ENCODE data around the gene FBXO39.
A peak's percentile ranks its signal among the peaks of the same experiment; 100 is the strongest.
"Not testable (repeated sequence)": the region's sequence is repeated elsewhere in the genome, so short reads cannot be mapped to it uniquely, and the experiment has no call there.

Gene FBXO39

DNA sequence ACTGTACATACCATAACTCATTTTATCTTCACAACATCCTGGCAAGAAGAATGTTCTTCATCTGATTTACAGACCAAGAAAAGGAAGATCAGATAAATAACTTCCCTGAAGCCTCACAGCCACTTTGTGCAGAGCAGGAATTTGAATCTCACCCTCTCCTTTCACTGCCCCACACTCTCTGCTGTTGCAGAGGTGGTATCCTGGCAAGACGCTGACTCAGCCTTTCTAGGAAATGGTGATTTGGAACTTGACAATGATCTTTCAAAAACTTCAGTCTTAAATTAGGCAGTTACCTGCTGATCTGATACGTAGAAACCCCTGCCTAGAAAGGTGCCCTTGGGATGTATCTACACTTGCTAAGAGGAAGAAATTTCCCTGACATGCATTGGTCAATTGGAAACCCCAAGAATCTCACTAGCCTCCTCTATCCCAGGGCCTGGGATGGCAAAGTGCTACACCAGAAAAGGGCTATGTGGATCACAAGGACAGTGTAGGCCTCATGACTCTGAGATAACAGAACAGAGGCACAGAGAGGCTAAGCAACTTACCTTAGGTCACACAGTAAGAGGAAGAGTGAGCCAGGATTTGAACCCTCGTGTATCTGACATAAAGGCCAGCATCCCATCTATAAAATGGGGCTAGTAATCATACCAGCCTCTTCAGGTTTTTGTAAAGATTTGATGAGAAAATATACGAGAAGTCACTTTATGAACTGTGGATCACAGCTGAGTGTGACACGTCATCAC lies 17.9 kb downstream of the FBXO39 start:
- DNase-seq: no peak

DNA sequence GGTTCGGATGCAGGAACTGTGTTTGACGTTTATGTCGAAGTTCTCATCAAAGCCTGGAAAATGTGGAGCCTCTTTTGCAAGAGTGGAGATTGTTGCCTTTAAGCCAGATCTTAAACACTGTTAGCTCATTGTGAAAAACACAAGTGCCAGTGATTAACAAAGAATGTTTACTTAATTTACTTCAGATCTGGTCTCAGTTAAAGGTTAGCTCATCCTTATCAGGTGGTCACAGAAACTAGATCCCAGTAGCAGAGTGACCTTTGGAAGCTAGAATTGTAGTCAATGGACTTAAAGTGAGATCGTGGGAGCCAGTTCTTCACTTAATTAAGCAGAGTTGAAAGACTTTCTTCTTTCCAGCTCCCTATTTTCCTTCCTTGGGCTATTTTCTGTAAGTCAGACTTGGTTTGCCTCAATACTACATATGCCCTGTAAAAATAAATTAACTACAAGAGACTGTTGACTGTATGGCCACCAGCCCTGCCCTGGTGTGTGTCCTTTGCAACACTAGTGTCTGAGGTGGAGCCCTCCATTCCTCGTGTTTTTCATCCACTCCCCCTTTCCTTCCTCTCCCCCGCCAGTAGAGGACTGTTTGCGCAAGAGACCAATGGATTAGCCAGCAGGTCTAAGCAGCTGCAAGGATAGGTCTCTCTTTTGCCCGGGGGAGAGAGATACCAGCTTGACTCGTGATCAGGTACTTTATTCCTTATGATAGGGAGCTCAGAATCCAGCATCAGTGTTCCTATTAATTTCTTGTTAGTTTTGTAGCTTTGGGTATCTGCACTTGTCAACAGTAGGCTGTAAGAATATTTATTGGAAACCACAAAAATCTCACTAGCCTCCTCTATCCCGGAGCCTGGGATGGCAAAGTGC lies 20.2 kb downstream of the FBXO39 start:
- no peak for DNase-seq

DNA sequence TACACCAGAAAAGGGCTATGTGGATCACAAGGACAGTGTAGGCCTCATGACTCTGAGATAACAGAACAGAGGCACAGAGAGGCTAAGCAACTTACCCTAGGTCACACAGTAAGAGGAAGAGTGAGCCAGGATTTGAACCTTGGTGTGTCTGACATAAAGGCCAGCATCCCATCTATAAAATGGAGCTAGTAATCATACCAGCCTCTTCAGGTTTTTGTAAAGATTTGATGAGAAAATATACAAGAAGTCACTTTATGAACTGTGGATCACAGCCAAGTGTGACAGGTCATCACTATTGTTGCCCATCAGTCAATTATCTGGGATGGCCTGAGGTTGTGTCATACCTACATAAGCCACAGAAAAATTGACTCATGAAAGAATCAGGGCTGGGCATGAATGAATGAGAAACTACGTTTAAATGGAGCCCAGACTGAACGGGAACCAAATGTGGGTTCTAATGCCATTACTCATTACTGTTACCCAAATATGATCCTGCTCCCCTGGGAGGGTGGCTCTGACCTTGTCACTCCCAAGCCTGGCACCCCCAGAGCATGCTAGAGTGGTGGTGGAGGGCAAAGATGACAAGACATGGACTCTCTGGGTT lies 21.0 kb downstream of the FBXO39 start:
- DNase-seq: no peak

DNA sequence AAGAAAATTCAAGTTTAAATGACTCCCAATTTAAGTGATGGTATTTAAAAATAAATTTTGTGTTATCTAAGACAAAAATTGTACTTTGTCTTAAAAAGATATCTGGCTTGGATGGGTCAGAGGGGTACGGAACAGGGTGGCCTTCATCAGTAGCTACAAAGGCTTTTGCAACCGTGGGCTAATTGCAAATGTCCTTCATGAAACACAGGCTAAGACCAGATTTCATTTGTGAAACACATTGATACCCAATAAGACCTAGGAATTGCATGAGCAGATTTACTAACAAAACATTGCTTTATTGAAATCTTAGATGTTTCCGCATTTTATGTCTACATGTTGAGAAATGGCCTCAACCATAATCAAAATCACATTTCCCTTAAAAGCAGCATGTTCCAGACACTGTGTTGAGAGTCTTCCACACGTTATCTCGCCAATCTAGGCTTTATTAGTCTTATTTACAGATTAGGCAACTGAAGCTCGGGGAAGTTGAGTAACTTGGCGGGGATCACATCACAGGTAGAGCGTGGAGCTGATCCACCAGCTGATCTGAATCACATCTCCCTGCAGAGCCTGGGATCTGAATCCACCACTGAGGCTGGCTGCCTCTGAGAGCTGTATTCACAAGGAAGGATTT lies 21.8 kb downstream of the FBXO39 start:
- no peak for DNase-seq

DNA sequence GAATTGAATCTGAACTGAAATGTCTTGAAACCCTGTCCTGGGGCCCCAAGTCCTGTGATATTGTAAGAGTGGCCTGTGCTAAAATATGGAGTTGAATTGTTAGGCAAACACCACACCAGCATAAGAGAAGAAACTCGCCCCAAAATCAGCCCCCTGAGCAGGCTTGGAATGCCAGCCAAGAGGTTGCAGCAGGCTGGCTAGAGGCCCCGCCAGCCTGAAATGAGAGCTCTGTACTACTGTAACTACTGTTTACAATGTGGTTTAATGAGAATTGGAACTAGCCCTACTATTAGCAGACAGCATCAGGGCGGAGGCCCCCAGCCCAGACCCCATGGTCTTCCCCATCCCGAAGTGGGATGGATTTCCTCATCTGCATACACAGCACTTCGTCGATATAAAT lies 23.7 kb downstream of the FBXO39 start:
- DNase-seq: no peak

DNA sequence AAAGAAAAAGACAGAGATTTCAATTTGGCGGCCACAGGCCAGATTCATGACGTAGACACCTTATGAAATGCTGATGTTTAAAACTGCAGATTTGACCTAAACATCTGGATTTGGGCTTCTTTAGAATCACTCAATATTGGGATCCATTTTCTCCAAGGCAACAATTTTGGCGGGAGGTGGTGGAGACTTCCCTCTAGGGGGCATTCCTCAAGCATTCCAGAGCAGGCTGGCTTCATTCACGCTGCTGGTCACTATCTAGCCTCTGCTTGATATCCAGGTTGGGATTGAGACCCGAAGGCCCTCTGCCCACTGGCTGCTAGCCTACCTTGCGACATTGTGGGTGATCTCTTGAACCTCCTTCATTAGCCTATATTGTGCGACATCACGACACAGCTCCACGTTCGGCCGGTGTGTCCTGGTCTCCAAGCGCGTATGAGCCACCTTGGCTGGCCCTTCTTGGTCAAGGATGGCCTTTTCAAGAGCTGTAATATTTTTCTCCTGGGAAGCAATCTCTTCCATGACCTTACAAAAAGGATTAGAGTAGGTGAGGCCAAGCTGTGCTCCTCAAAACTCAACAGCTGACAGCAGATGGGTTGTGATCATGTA lies 24.5 kb downstream of the FBXO39 start:
- no peak for DNase-seq

DNA sequence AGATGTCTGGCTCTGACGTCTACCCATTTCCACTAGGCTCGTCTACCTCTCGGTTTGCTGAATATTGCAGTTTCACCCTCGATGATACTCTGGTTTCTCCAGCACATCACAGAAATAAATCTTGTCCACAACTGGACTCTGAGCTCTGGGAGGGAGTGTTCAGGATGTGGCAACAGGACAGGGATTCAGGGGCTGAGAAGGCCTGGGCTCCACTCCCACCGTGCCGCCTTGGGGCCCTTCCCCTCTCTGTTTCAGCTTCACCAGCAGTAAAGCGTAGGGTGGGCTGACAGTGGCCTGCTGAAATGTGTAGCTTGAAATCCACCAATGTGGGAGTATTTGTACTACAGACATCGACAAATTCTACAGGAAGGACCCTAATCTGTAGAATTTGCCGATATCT lies 35.5 kb downstream of the FBXO39 start:
- no peak for DNase-seq

DNA sequence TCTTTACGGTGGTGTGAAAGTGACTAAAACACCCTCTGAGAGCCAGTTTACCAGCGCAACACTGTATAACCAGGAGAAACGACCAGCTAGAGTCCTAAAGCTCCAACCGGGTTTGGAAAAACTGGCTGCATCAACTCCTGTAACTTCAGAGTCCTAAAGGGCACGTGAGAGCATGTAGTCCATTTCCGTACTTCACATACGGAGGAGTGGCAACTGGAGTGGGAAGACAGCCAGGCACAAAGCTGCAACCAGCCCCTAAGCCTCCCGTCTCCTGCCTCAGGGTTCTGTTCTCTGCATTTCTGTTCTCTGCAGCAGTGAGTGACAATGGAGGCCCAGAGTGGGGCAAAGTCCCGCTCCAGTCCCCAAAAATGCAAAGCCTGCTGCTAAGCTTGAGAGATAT lies 36.3 kb downstream of the FBXO39 start:
- no peak for DNase-seq

DNA sequence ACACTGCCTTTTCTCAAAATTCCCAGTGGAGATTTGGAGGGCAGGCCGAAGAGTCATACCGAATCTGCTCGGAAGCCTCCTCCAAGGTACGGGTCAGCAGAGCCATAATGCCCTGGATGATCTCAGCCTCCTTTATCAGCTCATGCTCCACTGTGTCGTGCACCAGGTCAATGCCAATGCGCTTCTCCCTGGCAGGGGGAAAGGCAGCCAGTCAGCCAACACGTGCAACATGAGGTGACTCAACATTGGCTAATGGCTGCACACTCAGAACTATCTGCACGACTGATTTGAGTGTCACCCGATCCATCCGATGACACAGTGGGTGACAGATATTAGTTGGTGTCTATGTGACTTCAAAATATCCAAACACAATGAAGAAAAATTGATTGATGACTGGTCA lies 39.8 kb downstream of the FBXO39 start:
- DNase-seq: no peak

DNA sequence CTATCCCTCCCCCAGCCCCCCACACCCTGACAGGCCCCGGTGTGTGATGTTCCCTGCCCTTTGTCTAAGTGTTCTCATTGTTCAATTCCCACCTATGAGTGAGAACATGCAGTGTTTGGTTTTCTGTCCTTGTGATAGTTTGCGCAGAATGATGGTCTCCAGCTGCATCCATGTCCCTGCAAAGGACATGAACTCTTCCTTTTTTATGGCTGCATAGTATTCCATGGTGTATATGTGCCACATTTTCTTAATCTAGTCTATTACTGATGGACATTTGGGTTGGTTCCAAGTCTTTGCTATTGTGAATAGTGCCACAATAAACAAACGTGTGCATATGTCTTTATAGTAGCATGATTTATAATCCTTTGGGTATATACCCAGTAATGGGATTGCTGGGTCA lies 40.4 kb downstream of the FBXO39 start:
- not testable (repeated sequence) for DNase-seq

DNA sequence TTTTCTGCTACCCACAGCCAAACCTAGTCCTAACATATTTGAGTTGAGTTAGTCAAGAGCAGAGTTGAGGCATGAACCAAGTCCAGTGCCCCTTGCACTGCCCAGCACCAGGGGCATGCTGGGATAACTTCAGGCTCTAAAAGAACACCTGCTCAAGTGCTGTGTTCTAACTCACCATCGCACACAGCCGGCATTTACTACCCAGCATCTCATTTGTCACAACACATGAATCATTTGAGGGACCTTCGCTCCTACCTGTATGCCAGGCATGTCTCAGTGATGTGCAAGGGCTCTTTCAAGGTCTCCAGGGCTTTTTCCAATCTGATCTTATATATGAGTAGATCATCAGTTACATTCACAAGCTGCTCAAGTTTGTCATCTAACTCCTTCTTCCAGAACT lies 42.9 kb downstream of the FBXO39 start:
- DNase-seq: no peak

DNA sequence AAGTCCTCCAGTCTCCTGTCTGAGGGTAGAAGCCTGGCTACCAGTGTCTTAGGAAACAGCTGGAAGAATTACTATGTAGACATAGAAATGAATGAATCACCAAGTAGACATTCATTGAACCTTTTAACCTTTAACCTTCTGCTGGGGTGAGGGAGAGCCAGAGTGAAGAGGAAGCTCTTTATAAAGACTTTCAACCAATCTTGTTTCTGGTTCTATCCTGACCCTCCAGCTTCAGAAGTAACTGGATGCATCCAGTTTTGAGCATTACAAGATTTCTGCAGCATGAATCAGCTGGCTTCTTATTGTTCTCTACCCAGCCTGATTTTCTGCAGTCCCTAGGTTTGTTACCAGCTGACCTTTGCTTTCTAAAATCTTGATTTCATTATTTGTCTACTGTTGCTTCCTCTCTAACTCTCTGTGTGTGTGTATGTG lies 47.0 kb downstream of the FBXO39 start:
- no peak for DNase-seq

DNA sequence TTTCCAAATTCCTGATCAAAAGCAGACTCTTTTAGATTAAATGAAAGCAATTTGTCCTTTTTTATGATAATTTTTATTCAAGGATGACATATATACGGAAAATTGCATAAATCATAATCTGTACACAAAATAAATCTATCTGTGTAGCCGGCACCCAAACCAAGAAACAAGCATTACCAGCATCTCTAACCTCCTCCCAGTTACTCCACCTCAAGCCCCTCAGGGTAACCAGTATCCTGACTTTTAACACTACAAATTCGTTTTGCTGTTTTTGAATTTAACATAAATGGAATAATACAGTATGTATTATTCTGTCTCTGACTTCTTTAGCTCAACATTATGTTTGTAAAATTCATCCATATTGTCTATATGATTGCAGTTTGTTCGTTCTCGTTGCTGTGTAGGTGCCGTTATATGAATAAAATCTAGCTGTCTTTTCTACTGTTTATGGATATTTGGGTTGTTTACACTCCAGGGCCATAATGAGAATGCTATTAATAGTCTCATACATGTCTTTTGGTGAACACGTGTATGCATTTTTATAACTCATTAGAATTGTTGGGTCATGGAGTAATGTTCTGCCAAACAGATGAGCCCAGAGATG lies 54.5 kb downstream of the FBXO39 start:
- no peak for DNase-seq

DNA sequence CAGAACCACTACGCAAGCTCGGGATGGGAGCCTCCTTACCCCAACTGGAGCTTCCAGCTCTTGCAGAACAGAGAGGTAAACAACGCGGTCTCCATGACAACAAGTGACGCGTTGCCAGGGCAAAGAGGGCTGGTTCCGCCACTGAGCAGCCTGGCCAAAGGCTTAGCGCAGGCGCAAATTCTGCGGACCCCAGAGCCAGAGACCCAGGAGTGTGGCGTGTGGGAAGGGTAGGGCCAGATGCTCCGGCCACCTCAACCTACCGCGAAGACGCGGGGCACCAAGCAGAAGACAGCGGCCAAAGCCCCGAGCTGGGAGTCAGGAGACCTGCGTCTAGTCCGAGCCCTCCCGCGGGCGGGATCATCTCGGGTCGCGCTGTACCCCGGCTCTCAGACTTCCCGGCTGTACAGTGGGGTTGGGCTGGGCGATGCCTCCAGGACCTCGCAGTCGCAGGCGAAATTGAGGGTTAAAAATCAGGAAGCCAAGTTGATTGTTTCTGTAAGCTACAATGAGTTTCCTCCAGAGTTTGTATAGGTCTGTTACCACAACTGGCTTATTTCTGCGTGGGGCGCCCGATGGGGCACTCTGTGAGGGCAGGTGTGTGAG lies 55.7 kb downstream of the FBXO39 start, which contains the start of gene TEKT1:
Gene TEKT1 (minus strand): TSS at position 69 of the 603 bp plus-strand sequence. CDS start 1,353 bp downstream, outside the sequence.
- DNase-seq: peak; percentile 74

Measured in activated CD4-positive, alpha-beta T cell treated with anti-CD3 and anti-CD28 coated beads, Interleukin-2, amount 50 U/mL, for 1 hour (primary cell).